D721Med (cell line): ENCODE measurements around the gene LNPEP.

Experiments used
- DNase-seq: peaks from one replicate; pipeline ENCODE4 v3.0.0; 2011; ENCODE audit warnings: low spot score; ENCODE audit not compliant: insufficient read length
- FAIRE-seq: peaks from 2 replicates; lab custom pipeline; 2011; peaks lifted over from hg19 to GRCh38; lab: Jason Lieb, UNC
- TF ChIP-seq, protein P1 (sequence below): IDR thresholded peaks from 2 replicates; pipeline ENCODE4 v1.5.1; 2012; ENCODE audit warnings: mild to moderate bottlenecking, control low read depth; ENCODE audit not compliant: insufficient read depth; ENCODE audit errors: missing control alignments

Gene LNPEP

DNA sequence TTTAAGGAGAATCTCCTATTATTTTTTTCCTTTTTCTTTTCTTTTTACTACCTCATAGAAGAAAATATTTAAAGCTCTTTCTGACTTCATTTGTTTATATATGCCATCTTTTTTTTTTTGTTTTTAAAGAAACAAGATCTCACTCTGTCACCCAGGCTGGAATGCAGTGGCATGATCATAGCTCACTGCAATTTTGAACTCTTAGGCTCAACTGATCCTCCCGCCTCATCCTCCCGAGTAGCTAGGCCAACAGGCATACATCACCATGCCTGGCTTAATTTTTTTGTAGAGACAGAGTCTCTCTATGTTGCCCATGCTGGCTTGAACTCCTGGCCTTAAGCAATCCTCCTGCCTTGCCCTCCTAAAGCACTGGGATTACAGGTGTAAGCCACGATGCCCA is 59.5 kb downstream of the LNPEP start:
- DNase-seq = no peak
- no peak for FAIRE-seq
- TF ChIP-seq, protein P1, sequence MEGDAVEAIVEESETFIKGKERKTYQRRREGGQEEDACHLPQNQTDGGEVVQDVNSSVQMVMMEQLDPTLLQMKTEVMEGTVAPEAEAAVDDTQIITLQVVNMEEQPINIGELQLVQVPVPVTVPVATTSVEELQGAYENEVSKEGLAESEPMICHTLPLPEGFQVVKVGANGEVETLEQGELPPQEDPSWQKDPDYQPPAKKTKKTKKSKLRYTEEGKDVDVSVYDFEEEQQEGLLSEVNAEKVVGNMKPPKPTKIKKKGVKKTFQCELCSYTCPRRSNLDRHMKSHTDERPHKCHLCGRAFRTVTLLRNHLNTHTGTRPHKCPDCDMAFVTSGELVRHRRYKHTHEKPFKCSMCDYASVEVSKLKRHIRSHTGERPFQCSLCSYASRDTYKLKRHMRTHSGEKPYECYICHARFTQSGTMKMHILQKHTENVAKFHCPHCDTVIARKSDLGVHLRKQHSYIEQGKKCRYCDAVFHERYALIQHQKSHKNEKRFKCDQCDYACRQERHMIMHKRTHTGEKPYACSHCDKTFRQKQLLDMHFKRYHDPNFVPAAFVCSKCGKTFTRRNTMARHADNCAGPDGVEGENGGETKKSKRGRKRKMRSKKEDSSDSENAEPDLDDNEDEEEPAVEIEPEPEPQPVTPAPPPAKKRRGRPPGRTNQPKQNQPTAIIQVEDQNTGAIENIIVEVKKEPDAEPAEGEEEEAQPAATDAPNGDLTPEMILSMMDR = no peak

DNA sequence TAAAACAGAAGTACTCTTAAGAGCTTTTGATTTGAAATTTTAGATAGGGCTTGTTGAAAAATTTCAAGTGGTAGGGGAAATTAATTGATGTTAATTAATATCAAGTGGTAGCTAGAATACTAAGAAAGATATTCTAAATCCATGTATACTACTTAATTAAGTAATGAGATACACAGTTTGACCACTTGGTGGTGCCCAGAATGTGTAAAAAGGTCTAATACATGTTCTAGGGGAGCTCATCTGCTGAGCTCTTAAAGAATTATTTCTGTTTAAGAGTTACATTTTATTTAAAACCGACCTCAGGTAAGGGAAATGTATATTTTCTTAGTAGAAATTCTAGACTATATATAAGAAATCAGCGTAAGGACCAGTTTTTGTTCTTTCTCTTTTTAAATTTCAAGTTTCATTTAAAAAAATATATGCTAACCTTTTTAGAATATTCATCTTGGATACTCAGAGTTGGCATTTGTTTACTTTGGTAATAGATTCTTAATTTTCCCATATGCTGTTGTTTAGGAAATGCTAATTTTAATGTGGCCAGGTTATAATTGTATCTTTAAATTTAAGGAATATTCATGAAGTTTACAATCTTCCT is 61.5 kb downstream of the LNPEP start:
- TF ChIP-seq, protein P1 = peak; percentile 55
- DNase-seq (no peak), FAIRE-seq (no peak)

DNA sequence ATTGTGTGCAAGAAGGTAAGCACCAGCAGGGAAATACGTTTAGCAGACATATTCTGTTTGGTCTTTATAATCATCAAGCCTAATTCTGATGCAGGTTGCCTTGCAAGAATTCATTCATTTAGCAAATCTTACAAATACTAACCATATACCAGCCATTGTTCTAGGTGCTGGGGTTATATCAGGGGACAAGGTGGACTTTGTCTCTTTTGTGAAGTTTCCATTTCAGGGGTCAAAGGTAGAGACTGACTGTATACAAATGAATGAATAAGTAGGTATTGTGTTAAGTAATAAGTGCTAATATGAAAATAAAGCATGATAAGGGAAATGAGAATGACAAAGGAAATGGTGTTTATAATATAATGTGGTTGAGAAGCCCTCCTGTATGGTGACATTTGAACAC is 64.0 kb downstream of the LNPEP start:
- no peak for FAIRE-seq
- TF ChIP-seq, protein P1 = no peak

DNA sequence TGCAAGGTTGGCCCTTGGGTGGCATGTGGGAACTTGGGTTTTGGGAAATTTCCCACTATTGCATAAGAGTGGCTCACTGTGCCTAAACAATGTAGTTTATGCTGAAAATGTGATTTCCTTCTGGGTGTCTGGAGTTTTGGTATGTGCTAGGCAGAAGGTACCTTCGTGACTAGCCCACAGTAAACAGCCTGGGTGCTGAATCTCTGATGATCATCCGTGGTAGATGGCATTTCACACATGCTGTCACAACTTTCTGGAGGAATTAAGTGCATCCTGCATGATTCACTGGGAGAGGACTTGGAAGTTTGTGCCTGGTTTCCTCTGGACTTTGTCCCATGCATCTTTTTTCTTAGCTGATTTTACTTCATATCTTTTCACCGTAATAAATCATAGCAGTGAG is 64.5 kb downstream of the LNPEP start:
- FAIRE-seq = no peak
- TF ChIP-seq, protein P1 = no peak
- no peak for DNase-seq

More for the DNA sequence above, 64.0 kb downstream of the LNPEP start:
- no peak for DNase-seq

DNA sequence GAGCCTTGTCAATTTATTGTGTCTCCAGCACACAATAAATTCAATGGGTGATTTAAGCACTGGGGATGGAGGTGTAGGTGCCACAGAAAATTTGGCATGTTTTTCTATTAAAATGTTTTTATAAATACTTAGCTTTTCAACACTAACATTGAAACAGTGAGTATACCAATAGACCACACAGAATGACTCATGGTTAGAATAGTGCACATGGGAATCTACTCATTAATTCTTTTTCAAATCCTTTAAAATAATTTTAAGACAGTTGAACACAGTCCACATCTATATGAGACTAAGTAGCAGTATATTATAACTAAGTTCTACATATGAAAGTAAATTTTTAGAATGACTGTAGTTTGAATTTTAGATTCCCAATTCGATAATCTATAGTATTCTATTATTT is 67.1 kb downstream of the LNPEP start:
- no peak for FAIRE-seq
- TF ChIP-seq, protein P1 = no peak

DNA sequence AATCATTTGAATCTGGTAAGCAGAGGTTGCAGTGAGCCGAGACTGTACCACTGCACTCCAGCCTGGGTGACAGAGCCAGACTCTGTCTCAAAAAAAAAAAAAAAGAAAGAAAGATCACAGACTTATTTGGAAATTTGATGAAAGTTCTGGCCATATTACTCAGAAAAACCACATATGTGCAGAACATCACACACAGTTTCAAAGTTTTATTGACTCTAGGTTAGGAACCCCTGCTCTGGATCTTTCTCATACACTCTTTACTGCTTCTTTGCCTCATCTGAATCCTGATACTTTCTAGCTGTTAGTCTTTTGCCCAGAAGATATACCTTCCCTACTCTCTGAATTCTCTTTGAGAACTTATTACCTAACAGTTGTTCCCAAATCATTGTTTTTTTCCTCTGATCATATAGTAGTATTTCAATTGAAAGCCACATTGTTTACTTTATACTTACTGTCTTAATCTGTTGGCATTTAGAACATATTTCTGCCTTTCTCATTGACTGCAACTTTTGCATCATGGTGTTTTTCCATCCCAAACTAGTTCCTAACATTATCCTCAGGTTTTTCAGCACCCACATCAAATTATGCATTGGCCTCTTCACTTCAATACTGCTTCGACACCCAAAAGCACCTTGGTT is 68.7 kb downstream of the LNPEP start:
- TF ChIP-seq, protein P1 = no peak
- FAIRE-seq = no peak

More for the DNA sequence above, 67.1 kb downstream of the LNPEP start:
- DNase-seq = no peak

DNA sequence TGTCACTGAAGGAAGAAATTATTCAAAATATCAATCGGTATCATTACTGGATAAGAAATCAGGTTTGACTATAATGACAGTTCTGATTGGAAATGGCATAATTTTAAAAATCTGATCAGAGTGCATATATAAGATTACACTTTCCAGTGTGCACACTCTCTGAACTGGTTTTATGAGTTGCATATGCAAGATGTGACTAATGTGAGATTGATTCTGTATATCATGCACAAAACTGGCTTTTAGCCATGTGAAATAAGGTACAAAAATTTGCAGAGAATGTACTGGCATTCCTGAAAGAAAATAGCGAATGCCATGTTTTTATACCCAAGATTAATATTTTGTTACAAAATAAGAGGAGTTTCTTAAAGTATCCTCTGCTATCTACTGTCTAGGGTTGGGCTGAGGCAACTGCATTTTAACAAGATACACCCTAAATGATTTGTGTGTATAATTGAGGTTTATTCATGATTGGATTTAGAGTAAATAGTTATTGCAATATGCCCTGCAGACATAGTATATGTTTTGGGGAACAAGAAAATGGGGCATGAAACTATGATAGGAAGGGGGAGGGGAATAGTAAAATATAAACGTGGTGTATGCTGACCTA is 70.7 kb downstream of the LNPEP start:
- peak; percentile 38 for FAIRE-seq
- no peak for DNase-seq
- TF ChIP-seq, protein P1 = no peak

More for the DNA sequence above, 68.7 kb downstream of the LNPEP start:
- DNase-seq = no peak
